Measurements from ENCODE around the gene HNRNPA2B1. TPM values are rescaled to one million over a fixed set of nuclear protein-coding genes. Genes with fewer than 3 reads are reported as not detected.

The HNRNPA2B1 gene
- total RNA-seq, 1 experiment from 2014 or later, result 1,101 TPM

DNA sequence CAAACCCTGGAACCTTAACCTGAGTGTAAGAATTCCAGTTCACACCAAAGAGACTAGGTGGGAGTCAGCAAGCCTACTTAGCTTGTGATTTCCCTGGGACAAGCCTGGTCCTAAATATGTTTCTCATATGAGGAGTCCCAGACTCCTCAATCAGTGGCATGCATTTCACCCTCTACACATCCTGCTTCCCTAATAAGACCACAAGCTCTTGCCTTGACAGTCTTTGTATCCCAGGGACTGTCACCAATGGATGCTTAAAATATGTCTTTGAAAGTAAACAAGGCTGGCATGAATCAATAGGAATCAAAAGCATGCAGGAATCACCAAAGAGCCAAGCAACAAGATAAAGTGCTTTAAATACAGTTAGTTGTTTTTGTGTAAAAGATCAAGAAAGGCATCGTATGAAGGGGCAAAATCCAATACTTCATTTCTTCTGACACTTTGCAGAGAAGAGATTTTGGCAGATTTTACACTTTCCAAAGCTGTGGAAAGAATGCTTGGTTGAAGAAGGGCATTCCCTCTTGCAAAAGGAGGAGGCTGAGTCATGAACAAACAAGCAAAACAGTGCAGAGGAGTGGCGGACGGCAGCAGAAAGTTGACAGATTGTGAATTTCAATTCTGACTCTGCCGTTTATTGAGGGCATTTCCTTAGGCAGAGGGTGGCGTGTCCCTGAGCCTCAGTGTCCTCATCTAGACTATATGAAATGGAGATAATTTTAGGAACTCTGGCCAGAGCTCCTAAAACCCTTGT, 57.1 kb downstream of the HNRNPA2B1 start:
- peaks cover 4% of the 10 kb centered on the region for H3K27me3 Mint-ChIP-seq (ENCODE audit: low read depth)
- peaks cover 14% of the 10 kb centered on the region for H3K36me3 Mint-ChIP-seq
- peaks cover 9% of the 10 kb centered on the region for H3K9me3 Mint-ChIP-seq
- CTCF ChIA-PET, result interaction anchor here (0.8 kb wide), 1 partner anchor 963 kb away, joined by 3 read pairs; no protein-coding TSS in a partner anchor
- no peak for ATAC-seq
- H3K4me3 Mint-ChIP-seq, result no peak overlapping the region
- no peak for DNase-seq (ENCODE audit: low spot score)
- POLR2A ChIA-PET, result no interaction called here
- peaks cover 2% of the 10 kb centered on the region; the same call in 1 of the 2 replicates for H3K4me1 Mint-ChIP-seq
- H3K27ac Mint-ChIP-seq, result no peak overlapping the region
- TF ChIP-seq RELA (CRISPR knock-in tag; IDR thresholded peaks at IDR 0.05; ENCODE audit: borderline replicate concordance) (no peak), PREB (CRISPR knock-in tag; IDR thresholded peaks at IDR 0.05; ENCODE audit: borderline replicate concordance) (no peak), NR1H2 (CRISPR knock-in tag; IDR thresholded peaks at IDR 0.05) (no peak), EMX1 (CRISPR knock-in tag; IDR thresholded peaks at IDR 0.05) (no peak), GABPB1 (CRISPR knock-in tag; IDR thresholded peaks at IDR 0.05) (no peak)
- TF ChIP-seq, protein P1, sequence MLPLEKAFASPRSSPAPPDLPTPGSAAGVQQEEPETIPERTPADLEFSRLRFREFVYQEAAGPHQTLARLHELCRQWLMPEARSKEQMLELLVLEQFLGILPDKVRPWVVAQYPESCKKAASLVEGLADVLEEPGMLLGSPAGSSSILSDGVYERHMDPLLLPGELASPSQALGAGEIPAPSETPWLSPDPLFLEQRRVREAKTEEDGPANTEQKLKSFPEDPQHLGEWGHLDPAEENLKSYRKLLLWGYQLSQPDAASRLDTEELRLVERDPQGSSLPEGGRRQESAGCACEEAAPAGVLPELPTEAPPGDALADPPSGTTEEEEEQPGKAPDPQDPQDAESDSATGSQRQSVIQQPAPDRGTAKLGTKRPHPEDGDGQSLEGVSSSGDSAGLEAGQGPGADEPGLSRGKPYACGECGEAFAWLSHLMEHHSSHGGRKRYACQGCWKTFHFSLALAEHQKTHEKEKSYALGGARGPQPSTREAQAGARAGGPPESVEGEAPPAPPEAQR (CRISPR knock-in tag; IDR thresholded peaks at IDR 0.05), result no peak
- TF ChIP-seq, protein P2, sequence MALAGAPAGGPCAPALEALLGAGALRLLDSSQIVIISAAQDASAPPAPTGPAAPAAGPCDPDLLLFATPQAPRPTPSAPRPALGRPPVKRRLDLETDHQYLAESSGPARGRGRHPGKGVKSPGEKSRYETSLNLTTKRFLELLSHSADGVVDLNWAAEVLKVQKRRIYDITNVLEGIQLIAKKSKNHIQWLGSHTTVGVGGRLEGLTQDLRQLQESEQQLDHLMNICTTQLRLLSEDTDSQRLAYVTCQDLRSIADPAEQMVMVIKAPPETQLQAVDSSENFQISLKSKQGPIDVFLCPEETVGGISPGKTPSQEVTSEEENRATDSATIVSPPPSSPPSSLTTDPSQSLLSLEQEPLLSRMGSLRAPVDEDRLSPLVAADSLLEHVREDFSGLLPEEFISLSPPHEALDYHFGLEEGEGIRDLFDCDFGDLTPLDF (CRISPR knock-in tag; IDR thresholded peaks at IDR 0.05), result no peak

DNA sequence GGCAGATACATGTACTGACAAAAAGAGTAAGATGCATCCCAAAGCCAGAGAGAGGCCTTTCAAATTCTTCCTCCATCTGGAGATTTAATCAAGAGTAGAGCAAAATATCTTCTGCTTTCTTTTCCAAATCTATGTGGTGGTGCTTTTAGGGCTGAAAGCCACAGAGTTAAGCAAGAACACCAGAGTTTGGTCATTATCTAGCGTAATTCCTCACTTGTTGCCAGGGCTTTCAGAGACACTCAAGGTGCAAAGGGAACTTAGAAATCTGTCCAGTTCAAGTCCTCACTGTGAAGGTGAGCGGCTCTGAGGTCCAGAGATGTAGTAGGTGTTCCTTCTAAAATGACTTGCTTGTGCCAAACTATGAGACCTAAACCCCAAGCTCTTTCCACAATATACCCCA, 59.5 kb downstream of the HNRNPA2B1 start:
- H3K27ac Mint-ChIP-seq, result no peak overlapping the region
- peaks cover 3% of the 10 kb centered on the region; the same call in 1 of the 2 replicates for H3K36me3 Mint-ChIP-seq
- peaks cover 3% of the 10 kb centered on the region for H3K9me3 Mint-ChIP-seq
- no peak for ATAC-seq
- ChIA-PET CTCF (no interaction called here), POLR2A (no interaction called here)
- no peak overlapping the region for H3K4me3 Mint-ChIP-seq
- H3K27me3 Mint-ChIP-seq (ENCODE audit: low read depth), result no peaks in the 10 kb centered on the region
- no peak for DNase-seq (ENCODE audit: low spot score)
- no peaks in the 10 kb centered on the region for H3K4me1 Mint-ChIP-seq
- TF ChIP-seq CDX4 (CRISPR knock-in tag; IDR thresholded peaks at IDR 0.05; ENCODE audit: borderline replicate concordance), result no peak
- no peak for TF ChIP-seq ETV6 (CRISPR knock-in tag; IDR thresholded peaks at IDR 0.05)
- TF ChIP-seq, protein P3, sequence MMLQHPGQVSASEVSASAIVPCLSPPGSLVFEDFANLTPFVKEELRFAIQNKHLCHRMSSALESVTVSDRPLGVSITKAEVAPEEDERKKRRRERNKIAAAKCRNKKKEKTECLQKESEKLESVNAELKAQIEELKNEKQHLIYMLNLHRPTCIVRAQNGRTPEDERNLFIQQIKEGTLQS (CRISPR knock-in tag; conservative IDR thresholded peaks at IDR 0.05), result no peak
- no peak for TF ChIP-seq ATF1 (CRISPR knock-in tag; IDR thresholded peaks at IDR 0.05)
- no peak for TF ChIP-seq ESRRA (CRISPR knock-in tag; IDR thresholded peaks at IDR 0.05; ENCODE audit: borderline replicate concordance)
- TF ChIP-seq MXD4 (CRISPR knock-in tag; IDR thresholded peaks at IDR 0.05; ENCODE audit: borderline replicate concordance), result no peak
- TF ChIP-seq, protein P4, sequence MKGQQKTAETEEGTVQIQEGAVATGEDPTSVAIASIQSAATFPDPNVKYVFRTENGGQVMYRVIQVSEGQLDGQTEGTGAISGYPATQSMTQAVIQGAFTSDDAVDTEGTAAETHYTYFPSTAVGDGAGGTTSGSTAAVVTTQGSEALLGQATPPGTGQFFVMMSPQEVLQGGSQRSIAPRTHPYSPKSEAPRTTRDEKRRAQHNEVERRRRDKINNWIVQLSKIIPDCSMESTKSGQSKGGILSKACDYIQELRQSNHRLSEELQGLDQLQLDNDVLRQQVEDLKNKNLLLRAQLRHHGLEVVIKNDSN (CRISPR knock-in tag; IDR thresholded peaks at IDR 0.05), result no peak
- TF ChIP-seq, protein P5, sequence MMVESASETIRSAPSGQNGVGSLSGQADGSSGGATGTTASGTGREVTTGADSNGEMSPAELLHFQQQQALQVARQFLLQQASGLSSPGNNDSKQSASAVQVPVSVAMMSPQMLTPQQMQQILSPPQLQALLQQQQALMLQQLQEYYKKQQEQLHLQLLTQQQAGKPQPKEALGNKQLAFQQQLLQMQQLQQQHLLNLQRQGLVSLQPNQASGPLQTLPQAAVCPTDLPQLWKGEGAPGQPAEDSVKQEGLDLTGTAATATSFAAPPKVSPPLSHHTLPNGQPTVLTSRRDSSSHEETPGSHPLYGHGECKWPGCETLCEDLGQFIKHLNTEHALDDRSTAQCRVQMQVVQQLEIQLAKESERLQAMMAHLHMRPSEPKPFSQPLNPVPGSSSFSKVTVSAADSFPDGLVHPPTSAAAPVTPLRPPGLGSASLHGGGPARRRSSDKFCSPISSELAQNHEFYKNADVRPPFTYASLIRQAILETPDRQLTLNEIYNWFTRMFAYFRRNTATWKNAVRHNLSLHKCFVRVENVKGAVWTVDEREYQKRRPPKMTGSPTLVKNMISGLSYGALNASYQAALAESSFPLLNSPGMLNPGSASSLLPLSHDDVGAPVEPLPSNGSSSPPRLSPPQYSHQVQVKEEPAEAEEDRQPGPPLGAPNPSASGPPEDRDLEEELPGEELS (CRISPR knock-in tag; IDR thresholded peaks at IDR 0.05), result no peak
- no peak for TF ChIP-seq JUN (CRISPR knock-in tag; IDR thresholded peaks at IDR 0.05)
- TF ChIP-seq ZBTB21 (CRISPR knock-in tag; IDR thresholded peaks at IDR 0.05; ENCODE audit: borderline replicate concordance), result no peak
- no peak for TF ChIP-seq SOX15 (CRISPR knock-in tag; IDR thresholded peaks at IDR 0.05)
- TF ChIP-seq ZNF138 (CRISPR knock-in tag; conservative IDR thresholded peaks at IDR 0.05), result no peak
- TF ChIP-seq CREM (CRISPR knock-in tag; IDR thresholded peaks at IDR 0.05), result no peak
- TF ChIP-seq, protein P6, sequence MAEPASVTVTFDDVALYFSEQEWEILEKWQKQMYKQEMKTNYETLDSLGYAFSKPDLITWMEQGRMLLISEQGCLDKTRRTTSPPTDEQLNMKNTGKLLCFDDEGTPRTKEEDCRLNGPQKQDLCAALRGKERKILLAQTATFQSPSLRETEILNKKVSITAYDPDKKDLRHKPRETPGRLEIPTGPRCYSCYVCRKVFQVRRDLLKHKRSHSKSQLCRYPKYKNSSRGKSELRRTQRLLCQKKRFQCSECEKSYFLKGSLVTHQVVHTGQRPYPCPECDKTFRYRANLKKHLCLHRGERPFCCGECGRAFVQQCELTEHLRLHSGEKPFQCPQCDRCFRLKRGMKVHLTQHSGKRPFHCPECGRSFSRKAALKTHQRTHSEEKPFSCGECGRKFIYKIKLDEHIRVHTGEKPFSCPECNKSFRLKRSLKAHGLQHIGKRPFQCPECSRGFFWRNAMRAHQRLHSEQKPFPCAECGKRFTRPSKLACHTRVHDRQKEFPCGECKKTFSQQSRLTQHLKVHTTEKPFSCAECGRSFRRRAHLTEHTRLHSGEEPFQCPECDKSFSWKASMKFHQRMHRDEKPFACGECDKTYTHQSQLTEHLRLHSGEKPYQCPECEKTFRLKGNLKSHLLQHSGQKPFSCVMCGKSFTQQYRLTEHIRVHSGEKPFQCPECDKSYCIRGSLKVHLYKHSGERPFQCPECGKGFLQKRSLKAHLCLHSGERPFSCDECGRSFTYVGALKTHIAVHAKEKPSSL (CRISPR knock-in tag; conservative IDR thresholded peaks at IDR 0.05), result no peak
- no peak for TF ChIP-seq FOXP1 (CRISPR knock-in tag; IDR thresholded peaks at IDR 0.05; ENCODE audit: borderline replicate concordance)
- TF ChIP-seq, protein P7, sequence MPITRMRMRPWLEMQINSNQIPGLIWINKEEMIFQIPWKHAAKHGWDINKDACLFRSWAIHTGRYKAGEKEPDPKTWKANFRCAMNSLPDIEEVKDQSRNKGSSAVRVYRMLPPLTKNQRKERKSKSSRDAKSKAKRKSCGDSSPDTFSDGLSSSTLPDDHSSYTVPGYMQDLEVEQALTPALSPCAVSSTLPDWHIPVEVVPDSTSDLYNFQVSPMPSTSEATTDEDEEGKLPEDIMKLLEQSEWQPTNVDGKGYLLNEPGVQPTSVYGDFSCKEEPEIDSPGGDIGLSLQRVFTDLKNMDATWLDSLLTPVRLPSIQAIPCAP (CRISPR knock-in tag; IDR thresholded peaks at IDR 0.05), result no peak
